ENCODE measurements around the gene PES1. TPM values are rescaled to one million over a fixed set of nuclear protein-coding genes. Genes with fewer than 3 reads are reported as not detected.
"Not testable (repeated sequence)": the region's sequence is repeated elsewhere in the genome, so short reads cannot be mapped to it uniquely, and the experiment has no call there.

The PES1 gene
- total and polyA plus RNA-seq, 3 donors from 2014 or later, result 80.3 to 99.4 (median 96.5) TPM

GRCh38 chr22:30553971-30554370, 37.7 kb downstream of the PES1 start:
- no peak overlapping the region for H3K4me3 ChIP-seq
- H3K27ac ChIP-seq, result no peak overlapping the region
- intact Hi-C loops (cut with DNase I; ENCODE audit: low total_unique reads), result no loop called here
- H3K4me1 ChIP-seq, result no peaks in the 10 kb centered on the region
- TF ChIP-seq POLR2A (IDR thresholded peaks at IDR 0.05), result no peak
- TF ChIP-seq, protein P1, sequence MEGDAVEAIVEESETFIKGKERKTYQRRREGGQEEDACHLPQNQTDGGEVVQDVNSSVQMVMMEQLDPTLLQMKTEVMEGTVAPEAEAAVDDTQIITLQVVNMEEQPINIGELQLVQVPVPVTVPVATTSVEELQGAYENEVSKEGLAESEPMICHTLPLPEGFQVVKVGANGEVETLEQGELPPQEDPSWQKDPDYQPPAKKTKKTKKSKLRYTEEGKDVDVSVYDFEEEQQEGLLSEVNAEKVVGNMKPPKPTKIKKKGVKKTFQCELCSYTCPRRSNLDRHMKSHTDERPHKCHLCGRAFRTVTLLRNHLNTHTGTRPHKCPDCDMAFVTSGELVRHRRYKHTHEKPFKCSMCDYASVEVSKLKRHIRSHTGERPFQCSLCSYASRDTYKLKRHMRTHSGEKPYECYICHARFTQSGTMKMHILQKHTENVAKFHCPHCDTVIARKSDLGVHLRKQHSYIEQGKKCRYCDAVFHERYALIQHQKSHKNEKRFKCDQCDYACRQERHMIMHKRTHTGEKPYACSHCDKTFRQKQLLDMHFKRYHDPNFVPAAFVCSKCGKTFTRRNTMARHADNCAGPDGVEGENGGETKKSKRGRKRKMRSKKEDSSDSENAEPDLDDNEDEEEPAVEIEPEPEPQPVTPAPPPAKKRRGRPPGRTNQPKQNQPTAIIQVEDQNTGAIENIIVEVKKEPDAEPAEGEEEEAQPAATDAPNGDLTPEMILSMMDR (IDR thresholded peaks at IDR 0.05), result no peak
- no peaks in the 10 kb centered on the region for H3K36me3 ChIP-seq (ENCODE audit: low read depth, missing control alignments)
- no peaks in the 10 kb centered on the region for H3K9me3 ChIP-seq
- WGBS, 2 donors, result 78 to 82% methylated on average over 7 of the region's 7 CpGs
- DNase-seq, result no peak
- no peaks in the 10 kb centered on the region for H3K27me3 ChIP-seq

- WGBS, 2 donors, result 0 to 93% methylated on average over 1 of the region's 1 CpG
- TF ChIP-seq POLR2A (IDR thresholded peaks at IDR 0.05), result no peak
- TF ChIP-seq, protein P1 (IDR thresholded peaks at IDR 0.05), result no peak
- Histone ChIP-seq H3K27me3 (no peaks in the 10 kb centered on the region), H3K27ac (no peak overlapping the region), H3K4me1 (no peaks in the 10 kb centered on the region), H3K36me3 (ENCODE audit: low read depth, missing control alignments) (no peaks in the 10 kb centered on the region), H3K9me3 (no peaks in the 10 kb centered on the region), H3K4me3 (no peak overlapping the region)
- intact Hi-C loops (cut with DNase I; ENCODE audit: low total_unique reads), result no loop called here
- no peak for DNase-seq
Measured at GRCh38 chr22:30552719-30553118, 39.0 kb downstream of the PES1 start.

- H3K27ac ChIP-seq; DNase-seq; H3K36me3 ChIP-seq (ENCODE audit: low read depth, missing control alignments); H3K4me1 ChIP-seq; H3K27me3 ChIP-seq; H3K4me3 ChIP-seq; H3K9me3 ChIP-seq; intact Hi-C loops (cut with DNase I; ENCODE audit: low total_unique reads): not testable (repeated sequence)
- WGBS, 2 donors, result 92 to 97% methylated on average over 3 of the region's 3 CpGs
Measured at GRCh38 chr22:30551813-30552212, 39.9 kb downstream of the PES1 start.

GRCh38 chr22:30547188-30547587, 44.5 kb downstream of the PES1 start:
- no peaks in the 10 kb centered on the region for H3K27me3 ChIP-seq
- DNase-seq, result no peak
- no peak overlapping the region for H3K4me3 ChIP-seq
- no peaks in the 10 kb centered on the region for H3K36me3 ChIP-seq (ENCODE audit: low read depth, missing control alignments)
- intact Hi-C loops (cut with DNase I; ENCODE audit: low total_unique reads), result no loop called here
- no peaks in the 10 kb centered on the region for H3K9me3 ChIP-seq
- H3K27ac ChIP-seq, result no peak overlapping the region
- WGBS, 2 donors, result 79 to 85% methylated on average over 4 of the region's 4 CpGs
- no peaks in the 10 kb centered on the region for H3K4me1 ChIP-seq
- TF ChIP-seq, protein P1 (IDR thresholded peaks at IDR 0.05), result no peak
- no peak for TF ChIP-seq POLR2A (IDR thresholded peaks at IDR 0.05)

- Histone ChIP-seq H3K9me3 (no peaks in the 10 kb centered on the region), H3K4me1 (no peaks in the 10 kb centered on the region), H3K36me3 (ENCODE audit: low read depth, missing control alignments) (no peaks in the 10 kb centered on the region), H3K4me3 (no peak within 1 kb of the TSS), H3K27ac (no peak within 1 kb of the TSS), H3K27me3 (no peaks in the 10 kb centered on the region)
- TF ChIP-seq, protein P1 (IDR thresholded peaks at IDR 0.05), result no peak
- no peak for TF ChIP-seq POLR2A (IDR thresholded peaks at IDR 0.05)
- 93 to 96% methylated on average over 7 of the region's 7 CpGs for WGBS, 2 donors
- intact Hi-C loops (cut with DNase I; ENCODE audit: low total_unique reads), result no loop called here
- DNase-seq, result no peak
Measured at GRCh38 chr22:30546616-30547015, 45.1 kb downstream of the PES1 start, which contains the start of gene SEC14L6. Gene SEC14L6 (minus strand): TSS chr22:30546741. CDS start chr22:30546682, 59 bp downstream.

Measured in testis (tissue), 3 donors.